HG02623 (cell line): Measurements from ENCODE around the gene HTT-AS.
"Not testable (repeated sequence)": the region's sequence is repeated elsewhere in the genome, so short reads cannot be mapped to it uniquely, and the experiment has no call there.

Experiments
- ATAC-seq: cut with Tn5 transposase; IDR thresholded peaks from one replicate; pipeline ENCODE4 v1.9.1; 2021; ENCODE audit warnings: moderate library complexity; ENCODE audit not compliant: unreplicated experiment

Gene HTT-AS

GRCh38 chr4:3074078-3074845, at the start of gene HTT-AS, which contains the start of gene HTT:
Gene HTT-AS (minus strand): TSS chr4:3074538.
Gene HTT (plus strand): TSS chr4:3074681. CDS start chr4:3074826, 145 bp downstream.
- peak; percentile 71 for ATAC-seq

GRCh38 chr4:3123181-3123671, 48.9 kb upstream of the HTT-AS start:
- ATAC-seq: no peak

- ATAC-seq: no peak
Measured at GRCh38 chr4:3122081-3122563, 47.8 kb upstream of the HTT-AS start.

GRCh38 chr4:3121596-3121995, 47.3 kb upstream of the HTT-AS start:
- ATAC-seq: no peak

- ATAC-seq: no peak
Measured at GRCh38 chr4:3121110-3121509, 46.8 kb upstream of the HTT-AS start.

- ATAC-seq: no peak
Measured at GRCh38 chr4:3119464-3119863, 45.1 kb upstream of the HTT-AS start.

- ATAC-seq: no peak
Measured at GRCh38 chr4:3118312-3118711, 44.0 kb upstream of the HTT-AS start.

- ATAC-seq: no peak
Measured at GRCh38 chr4:3116955-3117354, 42.6 kb upstream of the HTT-AS start.

GRCh38 chr4:3115637-3116270, 41.4 kb upstream of the HTT-AS start:
- no peak for ATAC-seq

GRCh38 chr4:3114377-3114776, 40.0 kb upstream of the HTT-AS start:
- ATAC-seq: no peak

GRCh38 chr4:3112609-3113469, 38.5 kb upstream of the HTT-AS start:
- ATAC-seq: no peak

- ATAC-seq: no peak
Measured at GRCh38 chr4:3112201-3112600, 37.9 kb upstream of the HTT-AS start.

GRCh38 chr4:3111461-3111860, 37.1 kb upstream of the HTT-AS start:
- ATAC-seq: no peak

- no peak for ATAC-seq
Measured at GRCh38 chr4:3108211-3108610, 33.9 kb upstream of the HTT-AS start.

- ATAC-seq: no peak
Measured at GRCh38 chr4:3107691-3108121, 33.4 kb upstream of the HTT-AS start.

GRCh38 chr4:3107271-3107670, 32.9 kb upstream of the HTT-AS start:
- ATAC-seq: no peak

- ATAC-seq: peak; percentile 91
Measured at GRCh38 chr4:3106339-3107186, 32.2 kb upstream of the HTT-AS start.

- no peak for ATAC-seq
Measured at GRCh38 chr4:3098346-3098745, 24.0 kb upstream of the HTT-AS start.

- ATAC-seq: no peak
Measured at GRCh38 chr4:3096202-3096601, 21.9 kb upstream of the HTT-AS start.

GRCh38 chr4:3094701-3095100, 20.4 kb upstream of the HTT-AS start:
- not testable (repeated sequence) for ATAC-seq
